Transverse colon (tissue), 3 donors: ENCODE measurements around the gene TMEM245.

Experiments
- EP300 ChIP-seq: sonication (generic); formaldehyde crosslinking; IDR thresholded peaks from one replicate; pipeline ENCODE4 v1.6.1; 2017; ENCODE audit warnings: antibody characterized with exemption, low read depth
- POLR2A ChIP-seq: fragments of 450-650 bp; IDR thresholded peaks from one replicate; pipeline ENCODE4 v1.6.1; 2016; ENCODE audit warnings: antibody characterized with exemption, mild to moderate bottlenecking, moderate library complexity
- TF ChIP-seq, protein P1 (sequence below), 5 experiments: fragments of 200-600 bp in 3 of 5; fragments of 450-650 bp in 2 of 5; sonication (generic) in 3 of 5; IDR thresholded peaks; 1 replicate in 2 of 5; 2 replicates in 3 of 5; pipeline ENCODE4 v1.5.1; 2016 to 2017; ENCODE audit warnings: antibody characterized with exemption in 5 of 5, inconsistent platforms in 3 of 5, mild to moderate bottlenecking in 2 of 5, moderate library complexity in 1 of 5

DNA sequence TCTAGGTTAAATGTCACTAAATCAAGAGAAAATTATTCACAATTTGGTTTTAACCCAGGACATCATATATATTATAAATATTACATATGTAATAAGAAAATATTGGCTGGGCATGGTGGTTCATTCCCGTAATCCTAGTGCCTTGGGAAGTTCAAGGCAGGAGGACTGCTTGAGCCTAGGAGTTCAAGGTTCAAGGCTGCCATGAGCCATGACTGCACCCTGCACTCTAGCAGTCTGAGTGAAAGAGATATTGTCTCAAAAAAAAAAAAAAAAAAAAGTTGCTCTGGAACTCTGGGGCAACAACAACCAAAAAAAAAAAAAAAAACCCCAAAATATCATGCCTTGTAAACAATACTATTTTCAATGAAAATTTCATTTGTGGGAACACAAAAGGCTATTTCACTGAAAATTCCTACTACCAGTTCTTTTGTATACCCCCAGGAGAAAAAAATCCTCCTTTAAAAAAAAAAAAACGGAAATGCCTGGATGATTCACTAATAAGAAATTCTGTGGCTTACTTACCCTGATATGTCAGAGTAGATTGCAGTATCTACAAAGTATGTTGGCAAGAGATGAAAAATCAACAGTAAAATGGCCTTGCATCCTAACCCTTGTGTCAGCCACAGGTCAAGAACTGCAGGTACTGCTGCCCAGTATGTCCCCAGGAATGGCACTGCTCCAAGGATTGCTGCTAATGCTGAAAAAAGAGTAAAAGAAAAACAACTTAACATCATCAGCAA, 83.9 kb downstream of the TMEM245 start:
- TF ChIP-seq POLR2A (no peak), EP300 (no peak)
- TF ChIP-seq, protein P1, sequence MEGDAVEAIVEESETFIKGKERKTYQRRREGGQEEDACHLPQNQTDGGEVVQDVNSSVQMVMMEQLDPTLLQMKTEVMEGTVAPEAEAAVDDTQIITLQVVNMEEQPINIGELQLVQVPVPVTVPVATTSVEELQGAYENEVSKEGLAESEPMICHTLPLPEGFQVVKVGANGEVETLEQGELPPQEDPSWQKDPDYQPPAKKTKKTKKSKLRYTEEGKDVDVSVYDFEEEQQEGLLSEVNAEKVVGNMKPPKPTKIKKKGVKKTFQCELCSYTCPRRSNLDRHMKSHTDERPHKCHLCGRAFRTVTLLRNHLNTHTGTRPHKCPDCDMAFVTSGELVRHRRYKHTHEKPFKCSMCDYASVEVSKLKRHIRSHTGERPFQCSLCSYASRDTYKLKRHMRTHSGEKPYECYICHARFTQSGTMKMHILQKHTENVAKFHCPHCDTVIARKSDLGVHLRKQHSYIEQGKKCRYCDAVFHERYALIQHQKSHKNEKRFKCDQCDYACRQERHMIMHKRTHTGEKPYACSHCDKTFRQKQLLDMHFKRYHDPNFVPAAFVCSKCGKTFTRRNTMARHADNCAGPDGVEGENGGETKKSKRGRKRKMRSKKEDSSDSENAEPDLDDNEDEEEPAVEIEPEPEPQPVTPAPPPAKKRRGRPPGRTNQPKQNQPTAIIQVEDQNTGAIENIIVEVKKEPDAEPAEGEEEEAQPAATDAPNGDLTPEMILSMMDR (IDR thresholded peaks at IDR 0.05): no peak
